ENCODE results near the gene EVC.
"Not testable (repeated sequence)": the region's sequence is repeated elsewhere in the genome, so short reads cannot be mapped to it uniquely, and the experiment has no call there.

Gene EVC

DNA sequence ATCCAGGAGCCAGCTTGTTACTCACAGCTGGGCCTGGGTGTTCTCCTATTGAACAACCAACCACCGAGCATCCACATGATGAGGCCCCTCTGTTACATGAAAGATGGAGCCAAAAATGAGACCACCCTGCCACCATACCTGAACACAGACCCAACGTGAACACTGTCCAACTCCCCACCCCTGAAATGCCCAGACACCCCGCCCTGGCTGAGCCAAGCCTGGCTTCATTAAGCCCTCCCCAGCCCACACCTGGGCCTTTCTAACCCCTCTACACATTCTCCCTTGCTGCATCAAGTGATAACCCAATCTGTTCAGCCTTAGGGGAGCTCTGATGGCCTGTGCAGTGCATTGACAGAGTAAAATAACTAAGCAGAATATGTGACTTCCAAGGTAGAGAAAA lies 80.7 kb downstream of the EVC start:
- no peak for DNase-seq

DNA sequence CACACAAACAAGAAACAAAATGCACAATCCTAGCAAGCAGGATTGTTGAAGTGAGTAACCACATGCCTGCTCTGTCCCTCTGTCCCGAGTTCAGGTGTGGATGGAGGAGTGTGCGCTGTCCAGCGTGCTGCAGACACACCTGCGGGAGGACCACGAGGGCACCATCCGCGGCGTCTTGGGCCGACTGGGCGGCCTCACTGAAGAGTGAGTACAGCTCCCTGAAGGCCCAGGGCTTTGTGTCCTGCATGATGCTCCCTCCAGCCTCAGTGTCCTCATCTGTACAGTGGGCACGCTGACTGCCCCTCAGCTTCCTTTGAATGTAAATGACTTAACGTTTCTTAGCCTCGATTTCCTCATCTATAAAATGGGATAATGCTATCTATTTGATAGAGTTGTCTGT lies 82.5 kb downstream of the EVC start:
- DNase-seq = no peak

DNA sequence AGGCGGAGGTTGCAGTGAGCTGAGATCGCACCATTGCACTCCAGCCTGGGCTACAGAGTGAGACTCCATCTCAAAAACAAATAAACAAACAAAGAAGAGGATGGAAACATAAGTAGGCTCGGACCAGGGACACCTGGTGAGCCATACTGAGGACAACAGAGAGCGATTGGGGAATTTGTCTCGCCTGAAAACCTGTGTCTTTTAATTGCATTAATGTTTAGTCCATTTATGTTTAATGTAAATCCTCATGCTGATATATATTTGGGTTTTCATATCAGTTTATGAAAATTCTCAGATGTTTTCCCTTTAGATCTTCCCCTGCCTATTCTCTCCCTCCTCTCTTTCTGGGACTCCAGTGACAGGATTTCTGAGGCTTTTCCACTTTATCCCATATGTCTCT lies 84.6 kb downstream of the EVC start:
- DNase-seq = no peak

DNA sequence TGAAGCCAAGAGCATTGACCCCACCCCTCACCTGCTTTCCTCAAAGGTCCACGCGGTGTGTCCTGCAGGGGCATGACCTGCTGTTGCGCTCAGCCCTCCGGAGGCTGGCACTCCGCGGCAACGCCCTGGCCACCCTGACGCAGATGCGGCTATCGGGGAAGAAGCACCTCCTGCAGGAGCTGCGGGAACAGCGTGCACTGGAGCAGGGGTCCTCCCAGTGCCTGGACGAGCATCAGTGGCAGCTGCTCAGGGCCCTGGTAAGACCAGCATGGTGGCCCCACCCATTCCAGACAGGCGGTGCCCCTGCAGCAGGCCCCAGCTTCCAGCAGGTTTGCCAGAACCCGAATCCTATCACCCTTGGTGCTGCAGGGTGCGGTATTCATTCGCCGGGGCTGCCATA lies 86.0 kb downstream of the EVC start:
- DNase-seq = no peak

DNA sequence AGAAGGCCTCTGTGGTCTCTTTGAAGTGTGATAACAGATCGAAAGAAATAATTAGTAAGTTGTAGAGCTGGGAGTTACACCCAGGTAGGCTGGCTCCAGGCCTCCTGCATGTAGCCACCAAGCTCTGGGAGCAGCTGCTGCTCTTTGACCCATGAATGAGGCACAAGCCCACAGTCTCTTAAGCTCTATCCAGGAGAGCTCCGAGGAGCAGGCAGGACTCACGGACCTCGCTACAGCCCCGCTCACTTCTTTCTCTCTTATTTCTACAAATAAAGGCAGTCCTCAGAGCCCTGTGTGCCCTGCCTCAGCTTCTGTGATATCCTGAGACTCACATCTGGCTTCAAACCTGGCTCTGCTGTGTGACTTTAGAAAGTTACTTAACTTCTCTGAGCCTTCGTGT lies 86.9 kb downstream of the EVC start:
- DNase-seq = no peak

DNA sequence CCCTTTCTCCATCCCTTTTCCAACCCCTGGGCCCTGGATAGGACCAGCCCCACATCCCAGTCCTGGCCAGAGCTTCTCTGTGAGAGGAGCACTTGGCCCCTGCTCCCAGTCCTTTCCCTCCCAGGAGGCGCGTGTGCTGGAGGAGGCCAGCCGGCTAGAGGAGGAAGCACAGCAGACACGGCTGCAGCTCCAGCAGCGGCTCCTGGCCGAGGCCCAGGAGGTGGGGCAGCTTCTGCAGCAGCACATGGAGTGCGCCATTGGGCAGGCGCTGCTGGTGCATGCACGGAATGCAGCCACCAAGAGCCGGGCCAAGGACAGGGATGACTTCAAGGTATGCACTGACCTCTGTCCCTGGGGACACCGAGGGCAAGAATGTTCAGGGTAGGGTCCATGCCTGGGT lies 87.5 kb downstream of the EVC start:
- no peak for DNase-seq

DNA sequence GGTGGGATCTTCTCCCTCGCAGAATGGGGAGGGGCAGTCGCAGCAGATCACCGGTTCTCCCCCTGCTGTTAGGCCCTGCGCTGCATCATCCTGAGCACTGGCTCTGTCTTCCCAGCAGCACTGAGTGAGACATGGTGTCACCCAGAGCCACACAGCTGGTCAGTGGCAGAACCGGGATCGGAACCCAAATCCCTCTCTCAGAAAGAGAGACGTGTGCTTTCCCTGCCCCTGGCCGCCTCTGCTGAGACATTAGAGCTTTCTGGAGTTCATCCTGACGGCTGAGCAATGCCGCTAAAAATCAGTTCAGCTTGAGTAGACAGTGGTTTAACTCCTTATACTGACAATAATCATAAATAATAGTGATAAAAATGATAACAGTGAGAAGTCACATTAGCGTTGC lies 87.9 kb downstream of the EVC start:
- no peak for DNase-seq

DNA sequence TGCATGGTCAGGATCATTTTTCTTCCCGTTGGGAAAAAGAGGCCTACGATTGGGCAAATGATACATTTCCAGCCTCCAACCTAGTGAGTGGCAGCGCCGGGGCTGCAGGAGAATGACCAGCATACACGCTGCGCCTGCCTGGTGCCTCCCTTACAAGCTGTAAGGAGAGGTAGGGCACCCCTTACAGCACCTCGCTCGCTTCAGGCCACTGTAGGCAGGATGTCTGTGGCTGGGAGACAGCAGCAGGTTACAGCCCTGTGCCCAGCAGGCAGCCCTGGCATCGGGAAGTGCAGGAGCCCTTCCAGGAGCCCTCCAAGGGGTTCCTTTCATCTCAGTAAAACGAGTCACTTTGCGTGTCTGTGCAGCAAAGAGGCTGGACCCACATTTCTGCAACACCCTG lies 88.4 kb downstream of the EVC start:
- DNase-seq = no peak

DNA sequence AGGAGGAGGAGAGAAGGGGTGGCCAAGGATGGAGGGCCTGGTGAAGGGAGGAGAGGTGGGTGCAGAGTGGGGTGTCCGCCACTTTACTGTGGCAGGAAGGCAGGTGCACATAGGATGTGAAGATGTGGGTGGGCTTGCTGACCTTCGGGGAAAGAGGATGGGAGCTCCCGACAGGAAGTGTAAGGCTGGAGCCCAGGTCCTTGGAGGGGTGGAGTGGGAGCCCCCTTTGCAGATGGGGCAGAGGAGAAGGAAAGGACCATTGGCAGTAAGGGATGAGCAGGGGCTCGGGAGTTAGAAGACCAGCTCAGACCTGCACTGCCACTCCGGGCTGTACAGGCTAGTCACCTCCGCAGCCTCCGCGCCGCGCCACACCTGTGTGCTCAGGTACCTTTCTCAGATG lies 89.5 kb downstream of the EVC start:
- DNase-seq = no peak

DNA sequence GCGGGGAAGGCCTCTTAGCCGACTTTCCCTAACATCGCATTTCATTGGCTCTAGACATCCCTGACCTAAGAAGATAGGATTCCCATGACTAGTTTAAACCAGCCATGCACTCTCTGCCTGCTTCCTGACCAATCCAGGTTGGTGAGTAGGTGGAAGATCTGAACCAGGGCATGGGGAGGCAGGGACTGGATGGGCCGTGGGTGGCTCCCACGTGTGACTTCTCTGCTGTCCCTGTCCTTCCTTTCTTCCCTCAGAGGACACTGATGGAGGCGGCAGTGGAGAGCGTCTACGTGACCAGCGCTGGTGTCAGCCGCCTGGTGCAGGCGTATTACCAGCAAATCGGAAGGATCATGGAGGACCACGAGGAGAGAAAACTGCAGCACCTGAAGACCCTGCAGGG lies 90.7 kb downstream of the EVC start:
- no peak for DNase-seq

DNA sequence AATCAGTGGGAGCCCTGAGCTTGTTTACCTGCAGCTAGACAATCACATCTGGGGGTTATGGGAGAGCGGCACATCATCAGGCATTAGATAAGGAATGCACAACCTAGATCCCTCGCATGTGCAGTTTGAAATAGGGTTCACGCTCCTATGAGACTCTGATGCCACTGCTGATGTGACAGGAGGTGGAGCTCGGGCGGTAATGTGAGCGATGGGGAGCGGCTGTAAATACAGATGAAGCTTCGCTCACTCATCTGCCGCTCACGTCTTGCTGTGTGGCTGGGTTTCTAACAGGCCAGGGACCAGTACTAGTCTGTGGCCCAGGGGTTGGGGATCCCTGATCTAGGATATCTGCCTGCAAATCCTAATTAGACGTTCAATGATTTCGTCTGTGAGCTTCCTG lies 91.6 kb downstream of the EVC start:
- DNase-seq = no peak

DNA sequence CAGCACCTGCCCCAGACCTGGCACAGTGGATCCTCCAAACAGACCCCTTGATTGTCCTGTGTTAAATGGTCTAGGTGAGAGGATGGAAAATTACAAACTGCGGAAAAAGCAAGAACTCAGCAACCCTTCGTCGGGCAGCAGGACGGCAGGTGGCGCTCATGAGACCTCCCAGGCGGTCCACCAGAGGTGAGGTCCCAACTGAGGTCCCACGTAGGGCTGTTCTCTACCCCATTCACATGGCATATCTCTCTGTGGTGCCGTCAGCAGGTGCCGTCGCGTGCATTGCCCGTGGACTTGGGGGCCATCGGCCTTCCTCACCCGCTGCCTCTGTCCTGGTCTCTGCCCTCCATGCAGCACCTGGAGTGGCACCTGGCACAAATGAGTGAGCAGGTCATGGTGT lies 93.7 kb downstream of the EVC start:
- DNase-seq = no peak

DNA sequence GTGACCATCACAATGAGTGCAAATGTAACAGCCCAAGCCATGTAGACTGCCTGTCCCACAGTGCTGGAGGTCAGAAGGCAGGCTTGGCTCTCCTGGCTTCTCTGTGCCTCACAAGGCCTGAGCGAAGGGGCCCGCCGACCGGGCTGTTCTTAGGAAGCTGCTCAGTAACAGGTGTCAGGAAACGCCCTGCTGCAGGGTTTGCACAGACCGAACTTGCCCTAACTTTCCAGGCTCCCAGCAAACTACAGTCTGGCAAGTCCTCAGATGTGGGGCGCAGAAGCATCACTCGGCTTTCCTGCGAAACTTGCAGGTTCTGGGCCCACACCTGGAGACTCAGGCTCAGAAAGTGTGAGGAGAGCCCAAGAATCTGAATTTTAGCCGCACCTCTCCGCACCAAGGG lies 94.3 kb downstream of the EVC start:
- DNase-seq = no peak

DNA sequence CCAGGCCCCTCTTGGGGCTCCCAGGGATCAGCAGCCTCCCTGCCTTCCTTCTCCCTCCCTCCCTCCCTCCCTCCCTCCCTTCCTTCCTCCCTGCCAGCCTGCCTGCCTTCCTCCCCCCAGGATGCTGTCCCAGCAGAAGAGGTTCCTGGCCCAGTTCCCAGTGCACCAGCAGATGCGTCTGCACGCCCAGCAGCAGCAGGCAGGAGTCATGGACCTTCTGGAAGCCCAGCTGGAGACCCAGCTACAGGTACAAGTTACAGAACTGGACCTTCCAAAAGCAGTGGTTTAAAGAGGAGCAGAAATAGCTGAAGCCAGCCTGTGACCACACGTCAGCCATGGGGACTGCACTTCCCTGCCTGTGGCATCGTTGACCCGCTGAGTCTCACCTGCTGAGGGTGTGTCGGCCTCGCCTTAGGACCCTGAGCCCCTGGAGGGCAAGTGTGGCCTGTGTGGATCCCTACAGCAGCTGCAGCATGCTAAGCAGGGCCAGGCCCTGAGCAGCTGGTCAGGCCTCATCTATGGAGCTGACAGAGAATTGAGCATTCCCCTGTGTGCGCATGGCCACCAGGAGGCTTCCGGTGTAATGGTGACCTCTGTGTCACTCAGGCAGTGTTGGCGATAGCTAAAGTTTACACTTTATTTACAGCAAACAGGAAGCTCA lies 97.2 kb downstream of the EVC start:
- no peak for DNase-seq

DNA sequence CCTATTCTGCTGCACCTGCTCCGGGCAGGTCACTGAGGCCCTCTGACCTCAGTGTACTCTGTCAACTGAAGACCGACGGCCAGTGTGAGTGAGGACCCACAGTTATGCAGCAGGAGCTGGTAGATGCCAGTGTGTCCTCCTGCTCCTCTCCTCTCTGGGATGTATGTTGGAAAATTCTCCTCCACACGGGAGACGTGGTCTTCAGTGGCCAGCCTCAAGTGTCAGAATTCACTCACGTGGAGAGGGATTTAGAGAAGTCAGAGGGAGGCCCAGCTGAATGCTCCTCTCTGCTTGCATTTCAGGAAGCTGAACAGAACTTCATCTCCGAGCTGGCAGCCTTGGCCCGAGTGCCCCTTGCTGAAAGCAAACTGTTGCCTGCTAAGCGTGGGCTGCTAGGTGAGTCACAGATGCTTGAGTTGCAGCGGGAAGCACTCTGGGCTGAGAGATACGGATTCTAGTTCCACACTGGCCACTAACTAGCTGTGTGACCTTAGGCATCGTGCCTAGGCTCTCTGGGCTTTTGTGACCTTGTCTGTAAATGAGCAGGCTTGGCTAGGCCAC lies 98.3 kb downstream of the EVC start:
- no peak for DNase-seq

DNA sequence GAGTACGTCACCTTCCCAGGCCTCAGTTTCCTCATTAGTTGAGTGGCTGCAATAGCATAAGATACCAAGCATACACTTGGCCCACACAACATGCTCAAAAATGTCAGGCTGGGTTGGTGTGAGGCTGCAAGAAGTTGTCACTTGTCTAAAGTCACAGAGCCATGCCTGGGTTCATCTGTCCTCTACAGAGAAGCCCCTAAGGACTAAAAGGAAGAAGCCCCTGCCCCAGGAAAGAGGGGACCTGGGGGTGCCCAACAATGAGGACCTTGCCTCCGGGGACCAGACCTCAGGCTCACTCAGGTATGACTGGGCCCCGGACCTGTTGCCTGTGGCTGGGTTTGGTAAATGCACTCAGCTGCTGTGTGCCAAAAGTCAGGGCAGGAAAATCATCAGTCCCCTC lies 99.2 kb downstream of the EVC start:
- DNase-seq = no peak

DNA sequence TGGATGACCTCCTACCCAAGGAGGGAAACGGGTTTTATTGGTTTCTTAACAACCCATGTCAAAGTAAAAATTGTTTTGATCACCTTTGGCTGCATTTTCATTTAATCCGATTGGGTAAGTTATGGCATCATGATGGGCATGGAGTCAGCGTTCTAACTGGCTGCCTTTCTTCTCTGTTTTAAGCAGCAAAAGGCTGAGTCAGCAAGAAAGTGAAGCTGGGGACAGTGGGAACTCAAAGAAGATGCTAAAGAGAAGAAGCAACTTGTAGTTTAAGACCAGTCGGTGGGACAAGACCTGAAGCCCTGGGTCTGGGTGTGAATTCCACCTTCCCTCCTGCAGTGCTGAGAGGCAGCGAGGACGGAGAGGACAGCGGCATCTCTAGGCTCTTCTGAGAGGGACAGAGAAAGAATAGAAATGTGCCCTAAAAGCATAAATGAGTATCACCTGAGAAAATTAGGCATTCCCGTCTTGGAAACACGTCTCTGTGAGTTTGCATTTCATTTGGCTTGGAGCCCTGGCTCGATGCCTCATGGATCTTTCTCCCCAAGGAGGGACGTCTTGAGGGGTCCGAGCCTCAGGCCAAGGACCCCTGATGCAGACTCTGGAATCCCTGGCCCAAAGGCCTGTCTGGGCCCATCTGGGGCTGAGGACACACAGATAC lies 99.9 kb downstream of the EVC start:
- no peak for DNase-seq

DNA sequence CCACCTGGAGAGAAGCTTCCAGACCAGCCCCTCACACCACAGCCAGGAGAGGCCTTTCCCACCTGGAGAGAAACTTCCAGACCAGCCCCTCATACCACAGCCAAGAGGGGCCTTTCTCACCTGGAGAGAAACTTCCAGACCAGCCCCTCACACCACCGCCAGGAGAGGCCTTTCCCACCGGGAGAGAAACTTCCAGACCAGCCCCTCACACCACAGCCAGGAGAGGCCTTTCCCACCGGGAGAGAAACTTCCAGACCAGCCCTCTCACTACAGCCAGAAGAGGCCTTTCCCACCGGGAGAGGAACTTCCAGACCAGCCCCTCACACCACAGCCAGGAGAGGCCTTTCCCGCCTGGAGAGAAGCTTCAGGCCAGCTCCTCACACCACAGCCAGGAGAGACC lies 101.1 kb downstream of the EVC start:
- not testable (repeated sequence) for DNase-seq

DNA sequence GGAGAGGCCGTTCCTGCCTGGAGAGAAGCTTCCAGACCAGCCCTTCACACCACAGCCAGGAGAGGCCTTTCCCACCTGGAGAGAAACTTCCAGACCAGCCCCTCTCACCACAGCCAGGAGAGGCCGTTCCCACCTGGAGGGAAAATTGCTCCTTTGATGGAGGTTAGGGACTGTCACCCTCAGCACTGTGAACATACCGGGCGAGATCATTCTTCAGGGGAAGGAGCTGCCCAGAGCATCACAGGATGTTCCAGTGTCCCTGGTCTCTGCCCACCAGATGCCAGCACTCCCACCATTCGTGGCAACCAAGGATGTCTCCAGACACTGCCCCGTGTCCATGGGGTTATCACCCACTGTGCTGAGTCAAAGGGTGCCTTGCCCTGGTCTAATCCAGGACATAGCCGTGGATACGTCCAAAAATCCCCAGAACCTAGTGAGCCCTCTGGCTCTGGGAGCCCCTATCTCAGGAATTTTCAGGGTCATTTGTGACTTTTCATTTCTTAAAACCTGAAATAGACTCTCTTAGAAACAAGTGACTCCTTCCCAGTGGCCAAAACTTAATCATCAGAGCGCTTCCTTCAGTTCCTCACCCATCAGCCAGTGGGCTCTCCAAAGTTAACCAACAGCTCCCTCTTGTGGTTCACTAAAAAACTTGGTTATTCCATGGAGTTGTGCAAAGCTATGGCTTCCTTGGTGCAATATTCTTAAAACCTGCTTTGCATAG lies 101.7 kb downstream of the EVC start:
- DNase-seq = no peak

DNA sequence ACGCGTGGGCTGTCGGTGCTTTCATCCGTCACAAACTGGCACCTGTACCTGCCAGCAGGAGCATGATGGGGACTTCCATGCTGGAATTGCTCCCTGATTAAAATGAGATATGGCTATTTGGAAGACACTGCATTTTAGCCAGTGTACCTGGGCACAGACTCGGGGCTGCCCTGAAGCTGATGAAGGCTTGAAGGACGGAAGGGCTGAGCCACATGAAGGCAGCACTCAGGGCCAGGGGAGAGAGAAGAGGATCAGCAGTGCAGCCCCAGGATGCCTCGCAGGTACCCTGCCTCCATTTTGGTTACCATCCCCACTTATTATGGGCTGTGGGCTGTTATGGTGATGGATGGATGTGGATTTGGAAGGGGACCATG lies 102.9 kb downstream of the EVC start:
- no peak for DNase-seq

DNA sequence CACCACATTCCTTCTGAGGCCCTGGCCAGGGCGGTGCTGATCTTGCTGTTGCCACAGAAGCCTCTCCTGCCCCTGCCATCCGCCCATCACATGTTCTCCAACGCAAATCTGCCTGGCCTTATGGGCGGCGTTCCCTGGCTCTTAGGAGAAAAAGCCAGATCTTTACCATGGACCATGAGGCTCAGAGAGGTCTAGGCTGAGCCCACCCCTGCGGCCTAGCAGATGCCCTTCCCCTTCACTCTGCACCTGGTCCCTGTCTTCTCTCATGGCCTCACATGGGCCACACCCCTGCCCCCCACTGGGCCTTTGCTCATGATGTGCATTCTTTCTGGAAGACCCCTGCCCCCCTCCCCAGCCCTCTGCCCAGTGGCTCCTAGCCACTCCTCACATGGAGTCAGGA lies 103.4 kb downstream of the EVC start:
- DNase-seq = no peak

DNA sequence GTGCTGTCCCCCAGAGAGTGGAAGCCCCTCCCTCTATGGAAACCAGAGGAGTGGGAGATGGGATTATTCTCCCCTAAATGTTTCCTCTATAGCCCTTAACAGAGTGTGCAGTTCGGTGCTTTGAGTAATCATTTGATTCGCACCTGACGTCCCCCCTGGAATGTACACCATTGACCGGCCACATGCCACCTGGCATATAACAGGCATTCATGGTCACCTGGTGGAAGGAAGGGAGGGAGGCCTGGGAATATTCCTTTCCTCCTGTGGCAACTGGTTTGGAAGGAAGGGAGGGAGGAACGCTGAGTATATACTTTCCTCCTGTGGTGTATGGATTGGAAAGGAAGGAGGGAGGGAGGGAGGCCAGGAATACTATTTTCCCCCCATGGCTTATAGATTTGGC lies 104.6 kb downstream of the EVC start:
- DNase-seq = no peak

DNA sequence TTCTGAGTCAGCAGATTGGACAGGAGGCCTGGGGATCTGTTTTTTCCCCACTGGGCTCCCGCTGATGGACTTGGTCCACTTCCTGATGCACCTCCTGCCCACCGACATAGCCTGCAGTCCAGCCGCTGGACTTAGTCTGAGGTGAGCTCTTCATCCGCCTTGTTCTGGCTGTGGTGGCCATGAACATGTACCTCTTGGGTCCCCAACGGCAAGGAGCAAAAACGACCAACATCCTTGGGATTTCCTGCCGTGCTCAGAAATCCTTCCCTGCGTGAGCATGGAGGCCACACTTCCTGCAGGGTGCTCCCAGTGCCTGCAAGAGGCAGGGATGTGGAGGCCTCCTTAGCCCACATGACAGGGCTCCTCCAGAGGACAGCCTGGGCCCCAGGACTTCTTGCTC lies 105.1 kb downstream of the EVC start:
- no peak for DNase-seq

DNA sequence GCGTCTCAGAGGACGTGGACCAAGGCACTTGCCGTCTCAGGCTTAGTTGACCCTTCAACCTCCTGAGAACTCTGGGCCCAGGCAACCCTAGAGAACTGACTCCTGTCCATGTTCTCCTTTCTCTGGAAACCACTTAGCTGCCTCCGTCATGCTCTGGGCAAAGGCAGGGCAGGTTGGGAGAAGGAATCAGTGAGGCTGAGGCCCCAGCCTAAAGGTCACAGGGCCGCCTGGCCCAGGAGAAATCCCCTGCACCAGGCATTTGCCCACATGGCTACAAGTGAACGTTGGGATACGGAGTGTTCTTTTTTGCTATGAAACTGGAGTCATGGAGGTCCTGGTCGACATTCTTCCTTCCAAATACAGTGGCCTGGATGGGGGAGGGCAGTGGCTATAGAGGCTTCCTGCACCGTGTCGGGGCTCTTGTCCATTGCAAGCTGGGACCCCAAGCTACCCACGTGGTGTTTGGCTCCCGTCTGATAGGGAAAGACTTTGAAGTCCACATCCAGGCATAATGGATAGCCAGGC lies 105.9 kb downstream of the EVC start:
- DNase-seq = no peak

Data from stimulated activated CD4-positive, alpha-beta T cell treated with anti-CD3 and anti-CD28 coated beads, Interleukin-12 subunit alpha, Interleukin-12 subunit beta, amount 100 ng/mL, for 4 hours (primary cell).